Measurements from ENCODE around the gene GYPC.

DNA sequence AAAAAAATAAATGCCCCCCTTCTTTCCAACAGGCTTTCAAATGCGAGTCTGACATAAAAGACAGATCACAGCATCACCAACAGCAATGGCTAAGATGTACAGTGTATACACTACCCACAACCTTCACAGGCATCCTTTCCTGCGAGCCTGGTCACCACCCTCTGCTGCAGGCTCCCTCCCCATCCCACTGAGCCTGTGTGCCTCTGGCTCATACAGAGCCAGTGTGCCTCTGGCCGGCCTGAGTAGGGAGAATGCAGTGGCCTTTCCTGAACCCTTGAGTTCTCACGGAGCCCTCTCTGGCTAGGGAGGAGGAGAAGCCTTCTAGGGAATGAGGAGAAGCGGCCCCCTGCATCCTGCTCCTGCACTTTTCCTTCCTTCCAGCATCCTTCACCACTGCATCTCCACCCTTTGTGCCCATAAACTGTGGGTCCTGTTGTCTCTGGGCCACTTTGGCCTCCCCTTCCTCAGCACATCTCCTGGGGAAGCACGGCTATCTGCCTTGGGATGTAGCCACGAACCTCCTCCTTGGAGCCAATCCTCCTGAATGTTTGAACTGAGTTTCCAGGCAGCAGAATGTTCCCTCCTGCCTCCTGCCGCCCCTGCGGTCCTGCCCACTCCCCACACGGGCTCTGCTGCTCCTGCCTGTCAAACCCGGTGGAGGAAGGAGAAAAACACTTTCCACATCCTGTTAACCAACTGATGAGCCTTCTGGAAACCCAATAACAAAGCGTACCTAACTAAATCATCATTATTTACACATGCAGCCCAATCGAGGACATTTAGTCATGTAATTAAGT lies 22.5 kb downstream of the GYPC start:
- TF ChIP-seq, protein P1, sequence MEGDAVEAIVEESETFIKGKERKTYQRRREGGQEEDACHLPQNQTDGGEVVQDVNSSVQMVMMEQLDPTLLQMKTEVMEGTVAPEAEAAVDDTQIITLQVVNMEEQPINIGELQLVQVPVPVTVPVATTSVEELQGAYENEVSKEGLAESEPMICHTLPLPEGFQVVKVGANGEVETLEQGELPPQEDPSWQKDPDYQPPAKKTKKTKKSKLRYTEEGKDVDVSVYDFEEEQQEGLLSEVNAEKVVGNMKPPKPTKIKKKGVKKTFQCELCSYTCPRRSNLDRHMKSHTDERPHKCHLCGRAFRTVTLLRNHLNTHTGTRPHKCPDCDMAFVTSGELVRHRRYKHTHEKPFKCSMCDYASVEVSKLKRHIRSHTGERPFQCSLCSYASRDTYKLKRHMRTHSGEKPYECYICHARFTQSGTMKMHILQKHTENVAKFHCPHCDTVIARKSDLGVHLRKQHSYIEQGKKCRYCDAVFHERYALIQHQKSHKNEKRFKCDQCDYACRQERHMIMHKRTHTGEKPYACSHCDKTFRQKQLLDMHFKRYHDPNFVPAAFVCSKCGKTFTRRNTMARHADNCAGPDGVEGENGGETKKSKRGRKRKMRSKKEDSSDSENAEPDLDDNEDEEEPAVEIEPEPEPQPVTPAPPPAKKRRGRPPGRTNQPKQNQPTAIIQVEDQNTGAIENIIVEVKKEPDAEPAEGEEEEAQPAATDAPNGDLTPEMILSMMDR (IDR thresholded peaks at IDR 0.05), result no peak
- no peak for TF ChIP-seq ZFX (IDR thresholded peaks at IDR 0.05; ENCODE audit: borderline replicate concordance)
